Transverse colon (tissue), 4 donors: ENCODE measurements around the gene MXRA5.

Experiments
- EP300 ChIP-seq: sonication (generic); formaldehyde crosslinking; IDR thresholded peaks from one replicate; pipeline ENCODE4 v1.6.1; 2017; ENCODE audit warnings: antibody characterized with exemption, low read depth
- POLR2A ChIP-seq: fragments of 450-650 bp; IDR thresholded peaks from one replicate; pipeline ENCODE4 v1.6.1; 2016; ENCODE audit warnings: antibody characterized with exemption, mild to moderate bottlenecking, moderate library complexity
- POLR2AphosphoS5 ChIP-seq, 3 donors: sonication (generic); formaldehyde crosslinking; IDR thresholded peaks; one replicate each; pipeline ENCODE4 v1.6.1; 2016; ENCODE audit warnings: antibody characterized with exemption in 3 of 3
- TF ChIP-seq, protein P1 (sequence below), 5 experiments: fragments of 200-600 bp in 3 of 5; fragments of 450-650 bp in 2 of 5; sonication (generic) in 3 of 5; IDR thresholded peaks; 1 replicate in 2 of 5; 2 replicates in 3 of 5; pipeline ENCODE4 v1.5.1; 2016 to 2017; ENCODE audit warnings: antibody characterized with exemption in 5 of 5, inconsistent platforms in 3 of 5, mild to moderate bottlenecking in 2 of 5, moderate library complexity in 1 of 5

DNA sequence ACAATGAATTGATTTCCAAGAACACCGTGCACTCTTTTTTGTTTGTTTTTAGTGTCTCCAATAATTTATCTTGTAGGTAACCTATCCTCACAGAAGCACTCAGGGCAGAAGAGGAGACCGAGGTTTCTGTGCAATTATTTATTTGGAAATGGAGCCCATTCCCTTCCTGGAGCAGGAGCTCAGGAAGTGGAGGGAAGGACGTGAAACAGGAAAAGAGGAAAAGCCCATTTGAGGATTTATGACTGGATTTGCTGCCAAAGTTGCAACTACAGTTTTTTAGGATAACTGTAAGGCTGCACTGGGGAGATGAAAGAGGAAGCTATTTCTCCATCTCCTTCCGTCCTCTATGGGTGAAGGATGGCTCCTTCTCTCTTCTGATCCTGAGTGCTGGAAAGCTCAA, 31.7 kb upstream of the MXRA5 start:
- TF ChIP-seq, protein P1, sequence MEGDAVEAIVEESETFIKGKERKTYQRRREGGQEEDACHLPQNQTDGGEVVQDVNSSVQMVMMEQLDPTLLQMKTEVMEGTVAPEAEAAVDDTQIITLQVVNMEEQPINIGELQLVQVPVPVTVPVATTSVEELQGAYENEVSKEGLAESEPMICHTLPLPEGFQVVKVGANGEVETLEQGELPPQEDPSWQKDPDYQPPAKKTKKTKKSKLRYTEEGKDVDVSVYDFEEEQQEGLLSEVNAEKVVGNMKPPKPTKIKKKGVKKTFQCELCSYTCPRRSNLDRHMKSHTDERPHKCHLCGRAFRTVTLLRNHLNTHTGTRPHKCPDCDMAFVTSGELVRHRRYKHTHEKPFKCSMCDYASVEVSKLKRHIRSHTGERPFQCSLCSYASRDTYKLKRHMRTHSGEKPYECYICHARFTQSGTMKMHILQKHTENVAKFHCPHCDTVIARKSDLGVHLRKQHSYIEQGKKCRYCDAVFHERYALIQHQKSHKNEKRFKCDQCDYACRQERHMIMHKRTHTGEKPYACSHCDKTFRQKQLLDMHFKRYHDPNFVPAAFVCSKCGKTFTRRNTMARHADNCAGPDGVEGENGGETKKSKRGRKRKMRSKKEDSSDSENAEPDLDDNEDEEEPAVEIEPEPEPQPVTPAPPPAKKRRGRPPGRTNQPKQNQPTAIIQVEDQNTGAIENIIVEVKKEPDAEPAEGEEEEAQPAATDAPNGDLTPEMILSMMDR (IDR thresholded peaks at IDR 0.05), result no peak
- TF ChIP-seq POLR2AphosphoS5 (IDR thresholded peaks at IDR 0.05) (no peak), POLR2A (no peak), EP300 (no peak)
